Caco-2 (cell line): ENCODE results near the gene OBP2B. TPM values are rescaled to one million over a fixed set of nuclear protein-coding genes. Genes with fewer than 3 reads are reported as not detected.
A peak's percentile ranks its signal among the peaks of the same experiment; 100 is the strongest.

Experiments used
- BruUV-seq: library from RNA; stranded (reverse); fragments of 400-500 nt; replicated peaks from 2 replicates; lab custom pipeline; 2021; lab: Mats Ljungman, UMichigan
- CTCF ChIA-PET: fragments of 300-600 bp; sonication (Branson Sonifier 250); formaldehyde crosslinking; loops from one replicate; lab custom pipeline; 2022; ENCODE audit warnings: antibody characterized with exemption; lab: Charles Lee
- POLR2A ChIA-PET: fragments of 300-600 bp; sonication (Branson Sonifier 250); formaldehyde crosslinking; loops from one replicate; lab custom pipeline; 2022; ENCODE audit warnings: antibody characterized with exemption; lab: Charles Lee
- DNase-seq, 2 experiments: peaks; one replicate each; pipeline versions ENCODE4 v3.0.0 to v3.0.0-alpha.2; 2020 to 2022
- H3K27me3 ChIP-seq: replicated peaks from 2 replicates; pipeline ENCODE4 v1.6.0; 2011; ENCODE audit warnings: low read length; ENCODE audit not compliant: control insufficient read depth, insufficient read depth
- H3K36me3 ChIP-seq: 2 replicates; pipeline ENCODE4 v1.5.1; 2011; ENCODE audit warnings: low read length; ENCODE audit not compliant: control insufficient read depth, insufficient read depth
- H3K4me1 ChIP-seq: fragments of 250-450 bp; sonication (Bioruptor Pico); 2 replicates; pipeline ENCODE4 v1.5.1; 2020; ENCODE audit warnings: mild to moderate bottlenecking
- H3K4me3 ChIP-seq: 2 replicates; pipeline ENCODE4 v1.5.1; 2011; ENCODE audit warnings: low read depth, mild to moderate bottlenecking, control low read depth, low read length
- H3K9me3 ChIP-seq: fragments of 250-450 bp; sonication (Bioruptor Pico); 2 replicates; pipeline ENCODE4 v1.5.1; 2020; ENCODE audit warnings: mild to moderate bottlenecking, moderate library complexity
- H3K27ac Mint-ChIP-seq: one replicate; pipeline ENCODE4 v1.8.0; 2022; ENCODE audit warnings: mixed read lengths; ENCODE audit not compliant: unreplicated experiment
- H3K27me3 Mint-ChIP-seq: one replicate; pipeline ENCODE4 v1.8.0; 2022; ENCODE audit warnings: mixed read lengths; ENCODE audit not compliant: insufficient read depth, unreplicated experiment
- H3K36me3 Mint-ChIP-seq: one replicate; pipeline ENCODE4 v1.8.0; 2022; ENCODE audit warnings: mild to moderate bottlenecking, mixed read lengths; ENCODE audit not compliant: insufficient read depth, unreplicated experiment
- H3K4me1 Mint-ChIP-seq: one replicate; pipeline ENCODE4 v1.8.0; 2022; ENCODE audit warnings: low read depth, mixed read lengths; ENCODE audit not compliant: unreplicated experiment
- H3K4me3 Mint-ChIP-seq: one replicate; pipeline ENCODE4 v1.8.0; 2022; ENCODE audit warnings: mild to moderate bottlenecking, moderate library complexity, mixed read lengths; ENCODE audit not compliant: unreplicated experiment
- H3K9me3 Mint-ChIP-seq: one replicate; pipeline ENCODE4 v1.8.0; 2022; ENCODE audit warnings: mixed read lengths; ENCODE audit not compliant: unreplicated experiment
- CTCF ChIP-seq, 2 experiments: fragments of 200-600 bp in 1 of 2; IDR thresholded peaks; 1 replicate in 1 of 2; 2 replicates in 1 of 2; pipeline versions ENCODE4 v1.5.1 to v1.8.0; 2011 to 2022; ENCODE audit warnings: antibody characterized with exemption in 1 of 2, control low read depth in 1 of 2, inconsistent platforms in 1 of 2, low read depth in 1 of 2, low read length in 1 of 2, mild to moderate bottlenecking in 1 of 2, moderate library complexity in 1 of 2; ENCODE audit not compliant: insufficient read depth in 1 of 2, severe bottlenecking in 1 of 2, unreplicated experiment in 1 of 2
- intact Hi-C: fragments of 100-400 bp; cut with micrococcal nuclease; formaldehyde crosslinking; loops from one replicate; pipeline ENCODE4 v1.10.0; 2022; ENCODE audit not compliant: unreplicated experiment
- total RNA-seq: library from RNA; stranded (reverse); gene quantifications from 2 replicates; pipeline ENCODE4 v1.2.3, GENCODE V29; 2022

The OBP2B gene
- total RNA-seq, 1 experiment from 2014 or later, result not detected

GRCh38 chr9:133191989-133192388 lies 17.1 kb downstream of the OBP2B start:
- no peaks in the 10 kb centered on the region for H3K4me1 Mint-ChIP-seq
- ChIA-PET POLR2A (no interaction called here), CTCF (no interaction called here)
- Histone ChIP-seq H3K36me3 (no peaks in the 10 kb centered on the region), H3K4me1 (no peaks in the 10 kb centered on the region), H3K9me3 (peaks cover 11% of the 10 kb centered on the region; the same call in 1 of the 2 replicates), H3K27me3 (no peaks in the 10 kb centered on the region), H3K4me3 (no peak overlapping the region)
- BruUV-seq, result no TSS peak
- H3K27ac Mint-ChIP-seq, result no peak overlapping the region
- no peak for DNase-seq
- H3K27me3 Mint-ChIP-seq, result peaks cover 2% of the 10 kb centered on the region
- intact Hi-C loops, result no loop called here
- no peak for TF ChIP-seq CTCF (IDR thresholded peaks at IDR 0.05; ENCODE audit: insufficient read depth in 1 of 2, low read depth in 1 of 2, low read length in 1 of 2, severe bottlenecking in 1 of 2, unreplicated experiment in 1 of 2)
- H3K4me3 Mint-ChIP-seq, result no peak overlapping the region
- no peaks in the 10 kb centered on the region for H3K36me3 Mint-ChIP-seq
- no peaks in the 10 kb centered on the region for H3K9me3 Mint-ChIP-seq

- peaks cover 1% of the 10 kb centered on the region; the same call in 1 of the 2 replicates for H3K4me1 ChIP-seq
- Mint-ChIP-seq H3K4me3 (no peak overlapping the region), H3K27me3 (peaks cover 2% of the 10 kb centered on the region), H3K36me3 (no peaks in the 10 kb centered on the region), H3K27ac (no peak overlapping the region), H3K4me1 (no peaks in the 10 kb centered on the region), H3K9me3 (no peaks in the 10 kb centered on the region)
- H3K9me3 ChIP-seq, result peaks cover 5% of the 10 kb centered on the region; the same call in 1 of the 2 replicates
- CTCF ChIA-PET, result interaction anchor here (0.7 to 0.9 kb wide), 2 partner anchors 47 to 213 kb away, joined by 3 read pairs; no protein-coding TSS in a partner anchor
- H3K4me3 ChIP-seq, result no peak overlapping the region
- intact Hi-C loops, result loop anchor here (5.0 kb wide), 1 partner anchor 297 kb away; no protein-coding TSS in a partner anchor
- H3K36me3 ChIP-seq, result no peaks in the 10 kb centered on the region
- no peaks in the 10 kb centered on the region for H3K27me3 ChIP-seq
- no peak for DNase-seq
- no peak for TF ChIP-seq CTCF (IDR thresholded peaks at IDR 0.05; ENCODE audit: insufficient read depth in 1 of 2, low read depth in 1 of 2, low read length in 1 of 2, severe bottlenecking in 1 of 2, unreplicated experiment in 1 of 2)
- BruUV-seq, result no TSS peak
- POLR2A ChIA-PET, result no interaction called here
Measured at GRCh38 chr9:133189826-133190225, 19.2 kb downstream of the OBP2B start.

GRCh38 chr9:133188843-133189180 lies 20.2 kb downstream of the OBP2B start:
- H3K36me3 ChIP-seq, result no peaks in the 10 kb centered on the region
- peak in 1 of 2 experiments; percentile 32 for DNase-seq
- Mint-ChIP-seq H3K9me3 (no peaks in the 10 kb centered on the region), H3K27me3 (peaks cover 2% of the 10 kb centered on the region), H3K4me1 (no peaks in the 10 kb centered on the region), H3K4me3 (no peak overlapping the region), H3K36me3 (no peaks in the 10 kb centered on the region), H3K27ac (no peak overlapping the region)
- H3K4me1 ChIP-seq, result peaks cover 3% of the 10 kb centered on the region; the same call in 1 of the 2 replicates
- intact Hi-C loops, result loop anchor here (5.0 kb wide), 1 partner anchor 298 kb away; no protein-coding TSS in a partner anchor
- no peaks in the 10 kb centered on the region for H3K27me3 ChIP-seq
- no peak overlapping the region for H3K4me3 ChIP-seq
- CTCF ChIA-PET, result interaction anchor here (0.6 to 3.8 kb wide), 19 partner anchors 10 to 310 kb away, joined by 3 to 31 read pairs (median 4); partner anchors contain the start of genes MED22, RPL7A and SURF6
- POLR2A ChIA-PET, result interaction anchor here (0.5 to 1.7 kb wide), 3 partner anchors 137 to 159 kb away, joined by 4 to 14 read pairs (median 5); partner anchors contain the start of genes GTF3C5, MED22 and RPL7A
- no peaks in the 10 kb centered on the region for H3K9me3 ChIP-seq
- TF ChIP-seq CTCF (IDR thresholded peaks at IDR 0.05; ENCODE audit: insufficient read depth in 1 of 2, low read depth in 1 of 2, low read length in 1 of 2, severe bottlenecking in 1 of 2, unreplicated experiment in 1 of 2), result no peak
- BruUV-seq, result no TSS peak
